Tibial artery (tissue), 4 donors: Measurements from ENCODE around the gene MYRIP.

ENCODE experiments used
- DNase-seq, 2 donors: peaks; one replicate each; pipeline ENCODE4 v3.0.0-alpha.2; 2019
- H3K27ac ChIP-seq, 2 donors: fragments of 200-600 bp; sonication (generic) in 1 of 2; 1 replicate in 1 of 2; 2 replicates in 1 of 2; pipeline ENCODE4 v1.5.1; 2018 to 2019; ENCODE audit warnings: mild to moderate bottlenecking in 1 of 2
- H3K27me3 ChIP-seq, 2 donors: fragments of 200-600 bp; sonication (generic) in 1 of 2; one replicate each; pipeline versions ENCODE4 v1.5.1 to v1.6.0; 2016 to 2019
- H3K36me3 ChIP-seq, 3 donors: fragments of 200-600 bp; sonication (generic) in 2 of 3; one replicate each; pipeline ENCODE4 v1.5.1; 2016 to 2019; ENCODE audit warnings: mild to moderate bottlenecking in 2 of 3
- H3K4me1 ChIP-seq, 4 donors: fragments of 200-600 bp; sonication (generic) in 2 of 4; 1 replicate in 3 of 4; 2 replicates in 1 of 4; pipeline ENCODE4 v1.5.1; 2016 to 2019
- H3K4me3 ChIP-seq, 2 donors: fragments of 200-600 bp; sonication (generic) in 1 of 2; 1 replicate in 1 of 2; 2 replicates in 1 of 2; pipeline ENCODE4 v1.5.1; 2018 to 2019; ENCODE audit warnings: mild to moderate bottlenecking in 2 of 2
- H3K9me3 ChIP-seq, 3 donors: fragments of 200-600 bp; sonication (generic) in 1 of 3; one replicate each; pipeline ENCODE4 v1.5.1; 2016 to 2019
- intact Hi-C: fragments of 100-400 bp; cut with DNase I; formaldehyde crosslinking; loops from one replicate; pipeline ENCODE4 v1.15.0; 2023; ENCODE audit warnings: low total_unique reads
- TF ChIP-seq, protein P1 (sequence below), 2 experiments: fragments of 200-600 bp in 1 of 2; fragments of 450-650 bp in 1 of 2; IDR thresholded peaks; one replicate each; pipeline ENCODE4 v1.5.1; 2017 to 2019; ENCODE audit warnings: antibody characterized with exemption in 2 of 2, mild to moderate bottlenecking in 1 of 2, moderate library complexity in 1 of 2

MYRIP gene

DNA sequence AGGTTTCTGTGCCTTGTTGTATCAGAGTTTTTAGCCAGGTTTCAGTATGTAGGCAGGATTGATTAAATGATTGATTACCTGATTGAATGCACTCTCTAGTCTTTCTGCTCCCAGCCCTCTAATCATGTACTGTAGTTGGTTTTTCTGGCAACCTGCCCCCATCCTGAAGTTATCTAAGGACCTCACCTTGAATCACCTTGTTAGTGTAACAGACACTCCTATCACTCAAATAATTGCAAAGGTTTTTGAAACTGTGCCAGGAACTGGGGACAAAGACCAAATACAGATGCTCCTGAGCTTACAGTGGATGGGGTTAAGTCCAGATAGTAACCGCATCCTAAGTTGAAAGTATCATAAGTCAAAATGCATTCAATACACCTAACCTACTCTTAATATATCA is 358.5 kb downstream of the MYRIP start:
- no peak for DNase-seq
- peaks cover 0 to 5% (median 3%) of the 10 kb centered on the region in 3 donors for H3K36me3 ChIP-seq

DNA sequence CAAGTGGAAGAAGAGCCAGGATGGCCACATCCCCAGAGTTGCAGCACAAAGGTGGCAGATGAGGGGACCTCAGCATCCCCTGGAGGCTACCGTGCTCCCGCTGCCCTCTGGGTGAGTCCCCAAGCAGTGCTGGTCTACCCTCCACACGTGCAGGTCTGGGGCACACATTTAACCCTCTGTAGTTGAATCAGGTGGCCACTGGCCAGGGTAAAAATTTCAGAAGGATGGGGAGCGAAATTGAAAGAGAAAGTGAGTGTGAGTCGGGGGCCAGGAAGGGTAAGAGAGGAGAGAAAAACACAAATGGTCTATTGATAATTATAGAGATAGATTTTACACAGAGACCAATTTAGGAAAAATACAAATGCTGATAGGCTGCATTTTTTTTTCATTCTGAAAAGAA is 360.6 kb downstream of the MYRIP start:
- Histone ChIP-seq H3K36me3 (peaks cover 0 to 5% (median 3%) of the 10 kb centered on the region in 3 donors), H3K4me3 (no peak overlapping the region), H3K4me1 (peaks cover 0 to 7% (median 0%) of the 10 kb centered on the region in 4 donors), H3K27me3 (no peaks in the 10 kb centered on the region), H3K9me3 (no peaks in the 10 kb centered on the region), H3K27ac (no peak overlapping the region)
- DNase-seq, result no peak
- intact Hi-C loops, result no loop called here
- TF ChIP-seq, protein P1, sequence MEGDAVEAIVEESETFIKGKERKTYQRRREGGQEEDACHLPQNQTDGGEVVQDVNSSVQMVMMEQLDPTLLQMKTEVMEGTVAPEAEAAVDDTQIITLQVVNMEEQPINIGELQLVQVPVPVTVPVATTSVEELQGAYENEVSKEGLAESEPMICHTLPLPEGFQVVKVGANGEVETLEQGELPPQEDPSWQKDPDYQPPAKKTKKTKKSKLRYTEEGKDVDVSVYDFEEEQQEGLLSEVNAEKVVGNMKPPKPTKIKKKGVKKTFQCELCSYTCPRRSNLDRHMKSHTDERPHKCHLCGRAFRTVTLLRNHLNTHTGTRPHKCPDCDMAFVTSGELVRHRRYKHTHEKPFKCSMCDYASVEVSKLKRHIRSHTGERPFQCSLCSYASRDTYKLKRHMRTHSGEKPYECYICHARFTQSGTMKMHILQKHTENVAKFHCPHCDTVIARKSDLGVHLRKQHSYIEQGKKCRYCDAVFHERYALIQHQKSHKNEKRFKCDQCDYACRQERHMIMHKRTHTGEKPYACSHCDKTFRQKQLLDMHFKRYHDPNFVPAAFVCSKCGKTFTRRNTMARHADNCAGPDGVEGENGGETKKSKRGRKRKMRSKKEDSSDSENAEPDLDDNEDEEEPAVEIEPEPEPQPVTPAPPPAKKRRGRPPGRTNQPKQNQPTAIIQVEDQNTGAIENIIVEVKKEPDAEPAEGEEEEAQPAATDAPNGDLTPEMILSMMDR (IDR thresholded peaks at IDR 0.05), result no peak

More for the DNA sequence above, 358.5 kb downstream of the MYRIP start:
- no peaks in the 10 kb centered on the region for H3K27me3 ChIP-seq
- H3K27ac ChIP-seq, result no peak overlapping the region
- no peaks in the 10 kb centered on the region for H3K9me3 ChIP-seq
- H3K4me3 ChIP-seq, result no peak overlapping the region
- TF ChIP-seq, protein P1 (IDR thresholded peaks at IDR 0.05), result no peak
- no peaks in the 10 kb centered on the region for H3K4me1 ChIP-seq
- intact Hi-C loops, result no loop called here

DNA sequence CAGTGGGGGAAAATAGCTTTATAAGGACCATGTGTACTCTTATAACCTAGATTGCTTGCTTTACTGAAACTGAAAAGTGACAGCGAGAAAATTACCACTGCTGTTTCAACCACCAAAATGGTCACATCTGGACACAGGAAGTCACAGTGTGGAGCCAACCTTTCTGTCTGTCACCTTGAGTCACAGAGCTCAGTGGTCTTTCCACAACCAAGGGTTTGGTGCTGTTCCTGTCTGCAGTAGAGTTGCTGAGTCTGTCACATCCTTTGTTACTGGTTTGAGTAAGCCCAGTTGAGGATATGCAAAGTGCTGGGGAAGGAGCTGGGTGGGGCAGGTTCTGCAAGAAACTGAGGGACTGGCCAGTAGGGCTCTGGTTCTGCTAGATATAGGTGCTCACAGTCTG is 361.0 kb downstream of the MYRIP start:
- Histone ChIP-seq H3K4me1 (peaks cover 0 to 7% (median 0%) of the 10 kb centered on the region in 4 donors), H3K27ac (no peak overlapping the region), H3K36me3 (peaks cover 0 to 5% (median 3%) of the 10 kb centered on the region in 3 donors), H3K4me3 (no peak overlapping the region), H3K27me3 (no peaks in the 10 kb centered on the region), H3K9me3 (no peaks in the 10 kb centered on the region)
- TF ChIP-seq, protein P1 (IDR thresholded peaks at IDR 0.05), result no peak
- no peak for DNase-seq
- intact Hi-C loops, result no loop called here

DNA sequence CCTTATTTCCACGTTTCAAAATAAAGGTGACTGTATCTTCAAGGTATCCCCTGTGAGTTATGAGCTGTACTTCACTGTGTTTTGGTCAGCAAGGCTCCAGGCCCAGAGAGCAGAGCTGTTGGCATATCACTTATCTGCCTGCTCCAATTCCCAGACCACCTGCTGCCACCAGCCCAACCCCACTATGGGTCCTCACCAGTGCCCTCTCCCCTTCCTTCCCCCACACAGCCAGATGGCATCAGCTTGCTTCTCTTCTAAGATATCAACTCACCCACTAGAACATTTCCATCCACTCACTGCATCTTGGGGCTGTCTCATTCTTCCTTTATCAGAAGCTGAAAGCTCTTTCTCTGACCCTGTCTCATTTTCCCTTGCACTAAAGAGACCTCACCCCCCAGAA is 363.2 kb downstream of the MYRIP start:
- no peaks in the 10 kb centered on the region for H3K27me3 ChIP-seq
- intact Hi-C loops, result no loop called here
- no peak overlapping the region for H3K27ac ChIP-seq
- no peak for DNase-seq
- no peak overlapping the region for H3K4me3 ChIP-seq
- H3K4me1 ChIP-seq, result peaks cover 0 to 7% (median 0%) of the 10 kb centered on the region in 4 donors
- H3K9me3 ChIP-seq, result no peaks in the 10 kb centered on the region
- TF ChIP-seq, protein P1 (IDR thresholded peaks at IDR 0.05), result no peak
- peaks cover 0 to 5% (median 0%) of the 10 kb centered on the region in 3 donors for H3K36me3 ChIP-seq

DNA sequence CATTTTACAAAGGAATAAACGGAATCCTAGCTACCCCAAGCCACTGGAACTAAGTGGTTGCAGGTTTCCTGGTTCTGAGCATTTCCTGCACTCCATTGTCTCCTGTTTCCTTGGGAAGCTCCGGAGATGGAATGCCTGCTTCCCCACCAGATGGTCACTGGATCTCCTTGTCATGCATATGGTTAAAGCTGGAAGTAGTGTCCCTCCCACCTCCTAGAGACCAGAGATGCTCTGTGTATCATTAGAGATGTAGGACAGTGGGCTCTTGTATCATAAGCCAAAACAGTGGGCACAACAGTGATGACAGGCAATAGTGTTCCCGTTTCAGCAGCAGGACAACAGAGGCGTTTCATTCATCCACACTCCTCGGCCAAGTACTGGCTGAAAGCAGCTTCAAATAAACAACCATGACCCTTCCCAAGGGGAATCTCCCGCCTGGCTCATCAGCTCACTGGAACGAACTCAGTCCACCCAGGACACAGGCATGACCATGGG is 363.9 kb downstream of the MYRIP start:
- Histone ChIP-seq H3K27me3 (no peaks in the 10 kb centered on the region), H3K4me1 (peaks cover 0 to 7% (median 0%) of the 10 kb centered on the region in 4 donors), H3K36me3 (peaks cover 0 to 5% (median 0%) of the 10 kb centered on the region in 3 donors), H3K27ac (no peak overlapping the region), H3K9me3 (no peaks in the 10 kb centered on the region), H3K4me3 (no peak overlapping the region)
- TF ChIP-seq, protein P1 (IDR thresholded peaks at IDR 0.05), result no peak
- no peak for DNase-seq
- intact Hi-C loops, result no loop called here
